GM23338 (cell line): Measurements from ENCODE around the gene PIGK. TPM values are rescaled to one million over a fixed set of nuclear protein-coding genes. Genes with fewer than 3 reads are reported as not detected.

ENCODE experiments used
- ATAC-seq: fragments of 200-7000 bp; cut with Tn5 transposase; 3 replicates; pipeline ENCODE4 v1.9.1; 2020
- DNase-seq: peaks from one replicate; pipeline ENCODE4 v3.0.0-alpha.2; 2015; ENCODE audit warnings: low spot score
- H2AFZ ChIP-seq: fragments of 200-600 bp; sonication (generic); 2 replicates; pipeline ENCODE4 v1.8.0; 2016; ENCODE audit warnings: antibody characterized with exemption, mild to moderate bottlenecking, moderate library complexity
- H3F3A ChIP-seq: fragments of 200-600 bp; sonication (generic); replicated peaks from 2 replicates; pipeline ENCODE4 v1.8.0; 2017; ENCODE audit warnings: antibody characterized with exemption, mixed run types, low read depth
- H3K27ac ChIP-seq: fragments of 200-600 bp; sonication (generic); 2 replicates; pipeline ENCODE4 v1.6.1; 2016; ENCODE audit warnings: low read depth
- H3K27me3 ChIP-seq: fragments of 200-600 bp; sonication (generic); 2 replicates; pipeline ENCODE4 v1.8.0; 2016; ENCODE audit warnings: mild to moderate bottlenecking, mixed run types, moderate library complexity; ENCODE audit not compliant: insufficient read depth
- H3K36me3 ChIP-seq: fragments of 200-600 bp; sonication (generic); 2 replicates; pipeline ENCODE4 v1.8.0; 2016; ENCODE audit warnings: mild to moderate bottlenecking; ENCODE audit not compliant: insufficient read depth
- H3K4me1 ChIP-seq: fragments of 200-600 bp; sonication (generic); 2 replicates; pipeline ENCODE4 v1.8.0; 2016; ENCODE audit warnings: mild to moderate bottlenecking, moderate library complexity; ENCODE audit not compliant: insufficient read depth
- H3K4me2 ChIP-seq: fragments of 200-600 bp; sonication (generic); 2 replicates; pipeline ENCODE4 v1.7.1; 2017; ENCODE audit warnings: mixed run types
- H3K4me3 ChIP-seq: fragments of 200-600 bp; sonication (generic); 2 replicates; pipeline ENCODE4 v1.6.1; 2016; ENCODE audit warnings: mixed run types
- H3K79me2 ChIP-seq: fragments of 200-600 bp; sonication (generic); replicated peaks from 2 replicates; pipeline ENCODE4 v1.8.0; 2017; ENCODE audit warnings: mild to moderate bottlenecking; ENCODE audit not compliant: insufficient read depth
- H3K9me2 ChIP-seq: fragments of 200-600 bp; sonication (generic); 2 replicates; pipeline ENCODE4 v1.8.0; 2017; ENCODE audit not compliant: insufficient read depth
- H4K20me1 ChIP-seq: fragments of 200-600 bp; sonication (generic); replicated peaks from 2 replicates; pipeline ENCODE4 v1.8.0; 2017; ENCODE audit warnings: mild to moderate bottlenecking; ENCODE audit not compliant: insufficient read depth
- H3K27ac Mint-ChIP-seq: 2 replicates; pipeline ENCODE4 v1.8.0; 2020; ENCODE audit warnings: inconsistent platforms, mild to moderate bottlenecking, moderate library complexity, mixed read lengths
- H3K27me3 Mint-ChIP-seq: 3 replicates; pipeline ENCODE4 v1.8.0; 2022; ENCODE audit warnings: low read depth, mild to moderate bottlenecking, moderate library complexity, mixed read lengths, inconsistent platforms; ENCODE audit not compliant: insufficient read depth, poor library complexity
- H3K36me3 Mint-ChIP-seq: 3 replicates; pipeline ENCODE4 v1.8.0; 2021; ENCODE audit warnings: low read depth, mild to moderate bottlenecking, inconsistent platforms, moderate library complexity, mixed read lengths
- H3K4me1 Mint-ChIP-seq: 3 replicates; pipeline ENCODE4 v1.8.0; 2020; ENCODE audit warnings: mild to moderate bottlenecking, inconsistent platforms, mixed read lengths
- H3K4me3 Mint-ChIP-seq: 3 replicates; pipeline ENCODE4 v1.8.0; 2021; ENCODE audit warnings: moderate library complexity, mild to moderate bottlenecking, inconsistent platforms, mixed read lengths
- H3K9me3 Mint-ChIP-seq: 3 replicates; pipeline ENCODE4 v1.8.0; 2020; ENCODE audit warnings: moderate library complexity, mild to moderate bottlenecking, inconsistent platforms, mixed read lengths
- CREB1 ChIP-seq: fragments of 250-450 bp; sonication (Bioruptor Pico); IDR thresholded peaks from 2 replicates; pipeline ENCODE4 v1.5.0; 2020; ENCODE audit warnings: low read depth, mild to moderate bottlenecking, moderate library complexity
- ETS1 ChIP-seq: IDR thresholded peaks from 2 replicates; pipeline ENCODE4 v1.6.1; 2016; ENCODE audit warnings: antibody characterized with exemption
- EZH2 ChIP-seq: fragments of 200-600 bp; sonication (generic); IDR thresholded peaks from one replicate; pipeline ENCODE4 v1.8.0; 2017; ENCODE audit warnings: antibody characterized with exemption, mild to moderate bottlenecking, low read depth; ENCODE audit not compliant: unreplicated experiment
- EZH2phosphoT487 ChIP-seq: fragments of 200-600 bp; sonication (generic); IDR thresholded peaks from one replicate; pipeline ENCODE4 v1.8.1; 2018; ENCODE audit warnings: antibody characterized with exemption; ENCODE audit not compliant: unreplicated experiment
- JUNB ChIP-seq: IDR thresholded peaks from one replicate; pipeline ENCODE4 v1.6.1; 2016; ENCODE audit warnings: antibody characterized with exemption; ENCODE audit not compliant: unreplicated experiment
- NANOG ChIP-seq: IDR thresholded peaks from 2 replicates; pipeline ENCODE4 v1.6.1; 2016; ENCODE audit warnings: antibody characterized with exemption, borderline replicate concordance
- POLR2AphosphoS5 ChIP-seq: IDR thresholded peaks from 2 replicates; pipeline ENCODE4 v1.6.1; 2016; ENCODE audit warnings: antibody characterized with exemption, low read depth
- REST ChIP-seq: IDR thresholded peaks from one replicate; pipeline ENCODE4 v1.6.1; 2018; ENCODE audit warnings: antibody characterized with exemption; ENCODE audit not compliant: unreplicated experiment
- ZNF114 ChIP-seq: fragments of 250-450 bp; sonication (Bioruptor Pico); IDR thresholded peaks from 2 replicates; pipeline ENCODE4 v1.5.0; 2020; ENCODE audit warnings: mild to moderate bottlenecking, moderate library complexity
- ZNF462 ChIP-seq: fragments of 250-450 bp; sonication (Bioruptor Pico); IDR thresholded peaks from 2 replicates; pipeline ENCODE4 v1.5.0; 2020; ENCODE audit warnings: mild to moderate bottlenecking, moderate library complexity
- polyA plus RNA-seq: library from polyadenylated mRNA; unstranded; fragments of >200 nt; fragmentation: Nextera tagmentation; extraction: Ambion mirVana; gene quantifications from 2 replicates; pipeline ENCODE4 v1.2.1, GENCODE V29; 2016
- total RNA-seq: library from RNA; depleted of rRNA; stranded (reverse); fragments of >200 nt; shearing (Covaris generic); gene quantifications from 2 replicates; pipeline ENCODE4 v1.2.3, GENCODE V29; 2014
- TF ChIP-seq, protein P1 (sequence below), 2 experiments: fragments of 200-600 bp in 1 of 2; sonication (generic) in 1 of 2; conservative IDR thresholded peaks; 2 replicates each; pipeline versions ENCODE4 v1.5.1 to v1.6.1; 2016 to 2017; ENCODE audit warnings: antibody characterized with exemption in 2 of 2, low read depth in 2 of 2, mild to moderate bottlenecking in 2 of 2, moderate library complexity in 1 of 2

PIGK gene
- total and polyA plus RNA-seq, 2 experiments from 2014 or later, result 16.4 to 26.4 TPM

GRCh38 chr1:77250126-77250525 lies 30.9 kb upstream of the PIGK start:
- Mint-ChIP-seq H3K4me1 (peaks cover 6% of the 10 kb centered on the region; the same call in 2 of the 3 replicates), H3K4me3 (no peak overlapping the region), H3K27ac (no peak overlapping the region), H3K27me3 (peaks cover 4% of the 10 kb centered on the region), H3K36me3 (peaks cover 9% of the 10 kb centered on the region; the same call in 2 of the 3 replicates), H3K9me3 (peaks cover 37% of the 10 kb centered on the region)
- no peaks in the 10 kb centered on the region for H3K27me3 ChIP-seq
- DNase-seq (no peak), ATAC-seq (no peak)
- H3K79me2 ChIP-seq, result no peaks in the 10 kb centered on the region
- no peak overlapping the region for H2AFZ ChIP-seq
- H3F3A ChIP-seq, result no peaks in the 10 kb centered on the region
- H3K4me1 ChIP-seq, result 0 out of 2 replicates have a peak, but pooled peaks cover 5% of the 10 kb centered on the region
- no peak overlapping the region for H3K4me3 ChIP-seq
- TF ChIP-seq EZH2phosphoT487 (no peak), ZNF462 (CRISPR knock-in tag) (no peak), POLR2AphosphoS5 (no peak), NANOG (no peak), ETS1 (no peak), CREB1 (CRISPR knock-in tag) (no peak), REST (no peak), ZNF114 (CRISPR knock-in tag) (no peak), EZH2 (no peak), JUNB (no peak)
- TF ChIP-seq, protein P1, sequence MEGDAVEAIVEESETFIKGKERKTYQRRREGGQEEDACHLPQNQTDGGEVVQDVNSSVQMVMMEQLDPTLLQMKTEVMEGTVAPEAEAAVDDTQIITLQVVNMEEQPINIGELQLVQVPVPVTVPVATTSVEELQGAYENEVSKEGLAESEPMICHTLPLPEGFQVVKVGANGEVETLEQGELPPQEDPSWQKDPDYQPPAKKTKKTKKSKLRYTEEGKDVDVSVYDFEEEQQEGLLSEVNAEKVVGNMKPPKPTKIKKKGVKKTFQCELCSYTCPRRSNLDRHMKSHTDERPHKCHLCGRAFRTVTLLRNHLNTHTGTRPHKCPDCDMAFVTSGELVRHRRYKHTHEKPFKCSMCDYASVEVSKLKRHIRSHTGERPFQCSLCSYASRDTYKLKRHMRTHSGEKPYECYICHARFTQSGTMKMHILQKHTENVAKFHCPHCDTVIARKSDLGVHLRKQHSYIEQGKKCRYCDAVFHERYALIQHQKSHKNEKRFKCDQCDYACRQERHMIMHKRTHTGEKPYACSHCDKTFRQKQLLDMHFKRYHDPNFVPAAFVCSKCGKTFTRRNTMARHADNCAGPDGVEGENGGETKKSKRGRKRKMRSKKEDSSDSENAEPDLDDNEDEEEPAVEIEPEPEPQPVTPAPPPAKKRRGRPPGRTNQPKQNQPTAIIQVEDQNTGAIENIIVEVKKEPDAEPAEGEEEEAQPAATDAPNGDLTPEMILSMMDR (conservative IDR thresholded peaks at IDR 0.05; ENCODE audit: low read depth in 2 of 2), result no peak
- H3K27ac ChIP-seq, result no peak overlapping the region
- no peaks in the 10 kb centered on the region; the same call in 1 of the 2 replicates for H3K36me3 ChIP-seq
- no peaks in the 10 kb centered on the region for H4K20me1 ChIP-seq
- no peaks in the 10 kb centered on the region for H3K9me2 ChIP-seq
- H3K4me2 ChIP-seq, result no peak overlapping the region
